HG02678 (cell line): ENCODE data around the gene FAM174A.

Experiments
- ATAC-seq: cut with Tn5 transposase; IDR thresholded peaks from one replicate; pipeline ENCODE4 v1.9.1; 2021; ENCODE audit warnings: mild to moderate bottlenecking, moderate library complexity; ENCODE audit not compliant: unreplicated experiment

The FAM174A gene

DNA sequence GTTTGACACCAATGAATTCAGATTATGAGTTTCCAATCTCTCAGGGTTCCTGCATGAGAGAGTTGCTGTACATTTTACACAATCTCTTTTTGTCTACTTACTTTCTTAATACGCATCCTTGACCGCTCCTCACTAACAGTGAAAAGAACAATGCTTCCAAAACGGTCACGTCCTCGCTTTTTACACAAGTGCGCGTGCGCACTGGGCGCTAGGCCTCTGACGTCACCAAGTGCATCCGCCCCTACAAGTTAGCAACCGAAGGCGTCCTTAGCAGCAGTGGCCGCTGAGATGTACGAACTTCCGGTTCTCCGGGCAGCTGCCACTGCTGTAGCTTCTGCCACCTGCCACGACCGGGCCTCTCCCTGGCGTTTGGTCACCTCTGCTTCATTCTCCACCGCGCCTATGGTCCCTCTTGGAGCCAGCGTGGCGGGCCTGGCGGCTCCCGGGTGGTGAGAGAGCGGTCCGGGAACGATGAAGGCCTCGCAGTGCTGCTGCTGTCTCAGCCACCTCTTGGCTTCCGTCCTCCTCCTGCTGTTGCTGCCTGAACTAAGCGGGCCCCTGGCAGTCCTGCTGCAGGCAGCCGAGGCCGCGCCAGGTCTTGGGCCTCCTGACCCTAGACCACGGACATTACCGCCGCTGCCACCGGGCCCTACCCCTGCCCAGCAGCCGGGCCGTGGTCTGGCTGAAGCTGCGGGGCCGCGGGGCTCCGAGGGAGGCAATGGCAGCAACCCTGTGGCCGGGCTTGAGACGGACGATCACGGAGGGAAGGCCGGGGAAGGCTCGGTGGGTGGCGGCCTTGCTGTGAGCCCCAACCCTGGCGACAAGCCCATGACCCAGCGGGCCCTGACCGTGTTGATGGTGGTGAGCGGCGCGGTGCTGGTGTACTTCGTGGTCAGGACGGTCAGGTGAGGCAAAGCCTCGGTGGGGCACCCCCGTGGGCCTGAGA, at the start of gene FAM174A:
TSS of gene FAM174A (plus strand) at position 315 of the 946 bp plus-strand sequence. CDS start at position 472, 157 bp downstream.
- ATAC-seq, result peak; percentile 98

- ATAC-seq, result no peak
These were observed 41.2 kb upstream of the FAM174A start for GRCh38 chr5:100493996-100494395.

DNA sequence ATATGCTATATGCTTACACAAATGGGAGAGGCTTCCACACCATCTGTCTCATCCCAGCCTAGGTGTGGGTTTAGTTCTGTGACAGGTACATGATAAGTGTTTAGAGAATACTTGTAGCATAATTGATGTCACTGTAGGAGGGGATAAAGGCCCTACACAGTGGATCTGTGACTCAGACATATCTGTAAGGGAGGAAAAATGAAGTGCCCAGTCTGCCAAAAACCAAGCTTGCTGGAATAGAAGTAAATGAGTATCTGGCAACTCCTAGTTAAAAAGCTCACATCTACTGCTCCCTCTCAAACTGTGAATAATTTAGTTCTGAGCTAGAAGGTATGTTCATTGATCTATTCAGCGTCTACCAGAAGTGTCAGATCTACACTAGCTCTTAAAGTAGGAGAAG, 38.9 kb upstream of the FAM174A start:
- no peak for ATAC-seq

DNA sequence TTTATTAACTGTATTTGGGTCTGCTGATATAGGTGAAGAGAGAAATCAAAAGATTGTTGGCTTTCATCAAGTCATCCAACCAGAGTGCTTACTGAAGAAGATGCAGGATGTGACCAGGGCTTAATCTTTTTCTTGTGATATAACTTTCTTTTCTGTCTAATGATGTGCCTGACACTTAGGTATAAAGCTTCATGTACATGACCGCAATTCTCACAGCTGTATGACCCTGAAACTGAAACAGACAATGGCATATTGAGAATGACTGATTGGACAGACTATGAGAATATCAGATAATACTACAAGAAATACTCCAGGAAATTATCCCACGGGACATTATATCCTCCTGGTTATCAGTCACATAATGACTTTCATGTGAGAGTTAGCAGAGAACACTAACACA, 32.5 kb upstream of the FAM174A start:
- no peak for ATAC-seq

DNA sequence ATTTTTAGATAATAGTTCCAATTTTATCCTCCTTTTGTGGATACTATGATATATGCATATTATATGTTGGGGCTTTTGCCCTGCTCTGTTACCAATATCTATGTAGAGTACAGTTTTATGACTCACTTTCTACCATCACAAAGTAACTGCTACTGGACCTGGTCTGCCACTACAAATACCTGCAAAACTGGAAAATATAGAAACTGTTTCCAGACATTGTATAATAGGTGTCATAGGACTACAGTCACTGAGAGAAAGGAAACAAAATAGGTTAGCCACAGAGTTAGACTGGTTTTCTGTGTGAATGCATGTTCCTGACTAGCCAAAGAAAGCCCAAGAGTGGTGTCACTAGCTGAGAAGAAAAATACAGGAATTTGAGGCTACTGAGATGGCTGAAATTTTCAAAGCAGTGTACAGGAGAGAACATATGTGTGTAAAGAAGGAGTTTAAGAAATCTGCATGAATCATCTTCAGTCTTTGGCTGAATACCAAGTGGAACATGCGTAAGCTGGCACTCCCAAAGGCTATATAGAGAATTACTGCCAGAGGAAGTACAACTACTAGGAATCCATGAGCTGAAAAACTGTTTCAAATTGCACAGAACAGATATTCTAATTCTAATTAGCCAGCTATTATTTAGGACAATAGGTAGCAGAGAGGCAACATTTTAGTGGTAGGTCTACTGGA, 29.0 kb upstream of the FAM174A start:
- no peak for ATAC-seq

- peak; percentile 50 for ATAC-seq
These were observed 18.9 kb upstream of the FAM174A start for GRCh38 chr5:100516285-100516684.

GRCh38 chr5:100517301-100517974, 17.7 kb upstream of the FAM174A start:
- ATAC-seq, result no peak

GRCh38 chr5:100518377-100518776, 16.8 kb upstream of the FAM174A start:
- no peak for ATAC-seq

- ATAC-seq, result peak; percentile 58
These were observed 16.1 kb upstream of the FAM174A start for GRCh38 chr5:100519075-100519474.

DNA sequence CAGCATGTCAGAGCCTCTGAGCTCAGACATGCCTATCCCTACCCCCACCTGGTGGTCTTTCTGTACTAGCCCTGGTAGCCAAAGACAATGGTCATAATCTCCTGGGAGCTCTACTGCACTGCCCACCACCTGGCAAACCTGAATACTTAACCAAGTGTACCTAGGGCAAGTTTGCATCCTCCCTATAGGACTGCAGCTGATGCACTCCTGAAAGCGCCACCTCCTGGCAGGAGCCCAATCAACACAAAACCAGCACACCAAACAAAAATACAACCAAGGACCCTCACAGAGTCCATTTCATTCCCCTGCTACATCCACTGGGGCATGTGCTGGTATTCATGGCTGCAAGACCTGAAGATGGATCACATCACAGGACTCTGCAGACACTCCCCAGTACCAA, 14.8 kb upstream of the FAM174A start:
- no peak for ATAC-seq

DNA sequence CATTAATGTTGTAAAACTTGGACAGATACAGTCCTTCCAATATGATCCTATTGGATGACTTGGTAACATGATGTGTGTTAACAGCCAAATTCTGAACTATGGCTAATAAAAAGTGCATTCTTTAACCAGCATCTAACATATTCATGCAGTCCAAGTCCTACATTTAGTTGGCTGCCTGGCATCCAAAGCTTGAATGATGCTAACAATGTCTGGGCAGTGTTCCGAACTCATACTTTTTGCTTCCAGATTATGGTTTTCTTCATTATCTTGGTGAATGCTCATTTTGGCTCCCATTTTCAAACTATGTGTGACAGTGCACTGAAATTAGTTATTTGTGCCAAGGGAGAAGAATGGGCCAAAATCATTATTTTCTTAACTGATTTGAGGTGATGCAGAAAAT, 2.8 kb downstream of the FAM174A start:
- ATAC-seq, result no peak

GRCh38 chr5:100539519-100539918, 4.3 kb downstream of the FAM174A start:
- ATAC-seq, result no peak

- ATAC-seq, result no peak
These were observed 6.9 kb downstream of the FAM174A start for GRCh38 chr5:100542086-100542485.

DNA sequence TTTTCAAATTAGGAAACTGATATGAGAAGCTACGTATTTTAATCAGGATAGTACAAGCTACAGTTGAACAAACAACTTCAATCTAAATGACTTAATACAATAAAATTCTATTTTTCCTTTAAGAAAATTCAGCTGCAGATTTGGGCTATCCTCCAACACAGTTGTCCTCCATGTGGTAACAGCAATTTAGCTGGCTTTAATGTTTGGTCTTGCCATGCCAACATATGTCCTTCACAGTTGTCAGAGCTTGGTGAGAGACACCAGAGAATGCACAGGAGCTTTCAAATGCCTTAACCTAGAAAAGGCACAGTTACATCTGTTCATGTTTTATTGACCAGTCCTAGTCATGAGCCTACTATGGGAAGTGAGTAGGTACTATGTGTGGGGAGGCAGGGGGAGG, 10.8 kb downstream of the FAM174A start:
- ATAC-seq, result no peak

DNA sequence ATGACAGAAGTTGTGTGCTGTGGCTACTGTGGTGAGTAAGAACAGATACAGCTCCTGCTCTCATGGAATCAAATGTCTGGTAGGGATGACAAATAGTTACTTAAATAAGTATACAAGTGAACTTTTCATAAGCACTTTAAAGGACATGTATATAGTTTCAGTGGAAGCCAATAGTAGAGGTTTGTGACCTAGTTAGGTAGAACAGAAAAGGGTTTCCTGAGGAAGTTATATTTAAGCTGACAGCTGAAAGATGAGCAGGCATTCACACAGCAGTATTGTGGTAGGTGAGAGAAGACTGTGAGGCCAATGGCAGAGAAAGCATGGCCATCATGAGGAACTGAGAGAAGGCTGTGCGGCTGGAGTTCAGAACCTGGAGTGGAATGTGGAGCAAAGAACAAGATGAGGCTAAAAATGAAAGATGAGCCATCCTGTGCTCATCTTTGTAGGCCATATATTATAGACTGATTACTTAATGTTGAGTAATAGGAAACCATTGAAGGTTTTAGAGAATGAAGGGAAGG, 15.4 kb downstream of the FAM174A start:
- ATAC-seq, result peak; percentile 91

- ATAC-seq, result no peak
These were observed 16.0 kb downstream of the FAM174A start for GRCh38 chr5:100551183-100551582.

DNA sequence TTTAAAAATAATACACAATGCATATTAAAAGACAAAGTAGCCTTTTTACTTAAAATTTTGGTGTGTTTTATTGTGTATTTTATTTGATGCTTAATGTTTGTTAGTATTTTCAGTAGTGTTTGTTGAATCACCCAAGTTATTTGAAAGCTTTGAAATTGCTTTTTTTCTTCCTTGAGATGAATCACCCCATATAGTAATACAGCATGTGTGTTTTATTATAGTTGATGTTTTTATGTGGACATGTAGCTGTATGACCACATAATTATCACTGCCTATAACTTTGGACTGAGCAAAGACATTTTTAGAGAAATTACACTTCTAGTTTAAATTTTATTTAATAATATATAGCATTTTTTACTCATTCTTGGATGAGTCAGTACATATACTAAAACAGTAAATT, 18.0 kb downstream of the FAM174A start:
- ATAC-seq, result no peak

DNA sequence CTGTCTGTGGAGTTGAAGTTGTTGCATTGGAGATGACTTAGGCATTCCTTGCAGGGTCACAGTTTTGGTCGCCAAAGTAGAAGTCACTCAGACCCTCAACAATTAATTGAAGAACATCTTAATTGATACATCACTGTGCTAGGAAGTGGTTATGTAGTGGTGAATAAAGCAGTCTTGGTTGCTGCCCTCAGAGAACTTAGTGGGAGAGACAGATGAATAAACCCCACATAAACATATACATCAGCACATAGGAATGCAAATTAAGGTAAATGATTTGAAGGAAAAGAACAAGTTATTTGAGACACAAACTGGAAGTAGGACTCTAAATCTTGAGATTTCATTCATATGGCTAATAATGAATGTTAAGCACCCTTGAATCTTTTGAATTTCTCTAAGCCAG, 25.7 kb downstream of the FAM174A start:
- no peak for ATAC-seq

DNA sequence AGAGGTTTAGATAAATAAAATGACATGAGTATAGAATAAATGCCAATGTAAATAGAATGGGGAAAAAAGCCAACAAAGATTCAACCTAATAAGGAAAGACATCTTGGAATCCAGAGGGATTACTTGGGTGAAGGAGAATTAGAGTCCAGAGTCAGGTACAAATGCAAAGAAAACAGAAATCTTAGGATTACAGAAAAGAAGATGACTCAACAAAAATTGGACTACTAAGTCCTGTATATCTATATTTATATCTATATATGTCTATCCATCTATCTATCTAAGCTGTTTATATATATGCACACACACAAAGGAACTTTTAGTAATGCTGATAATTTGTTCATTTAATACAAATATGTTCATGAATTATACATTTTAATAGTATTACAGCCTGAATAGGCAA, 27.6 kb downstream of the FAM174A start:
- no peak for ATAC-seq

DNA sequence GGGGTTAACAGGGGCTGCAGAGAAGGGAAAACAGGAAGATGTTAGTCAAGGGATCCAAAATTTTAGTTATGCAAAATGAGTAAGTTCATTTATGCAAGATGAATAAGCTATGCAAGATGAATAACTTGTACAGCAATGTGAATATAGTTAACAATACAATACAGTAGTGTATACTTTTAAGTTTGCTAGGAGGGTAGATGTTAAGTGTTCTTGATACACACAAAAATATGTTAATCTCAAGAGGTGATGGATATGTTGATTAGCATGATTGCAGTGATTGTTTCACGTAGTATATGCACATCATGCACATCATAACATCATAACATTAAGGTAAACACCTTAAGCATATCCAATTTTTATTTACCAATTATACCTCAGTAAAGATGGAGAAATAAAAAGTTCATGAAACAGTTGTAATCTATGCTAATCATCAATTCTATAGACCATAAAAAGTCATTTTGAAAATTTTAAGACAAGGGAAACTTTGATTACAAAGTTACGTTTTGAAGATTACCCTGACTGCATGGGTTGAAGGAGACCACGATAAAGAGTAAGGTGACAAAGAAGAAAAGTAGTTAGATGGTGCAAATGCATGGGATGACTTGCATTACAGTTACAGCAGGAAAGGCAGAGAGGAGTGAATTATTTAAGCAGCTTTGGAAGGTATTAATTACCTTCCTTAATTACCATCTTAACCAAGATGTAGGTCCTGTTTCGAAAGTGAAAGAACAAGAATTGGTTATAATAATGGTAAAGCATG, 31.4 kb downstream of the FAM174A start:
- ATAC-seq, result no peak

- no peak for ATAC-seq
These were observed 39.5 kb downstream of the FAM174A start for GRCh38 chr5:100574716-100575115.
